OCI-LY3 (cell line): ENCODE measurements around the gene RPS6KA4.

Experiments used
- H2AFZ ChIP-seq: fragments of 200-600, 300-600 bp; shearing (Covaris generic); 2 replicates; pipeline ENCODE4 v1.6.0; 2014; ENCODE audit warnings: antibody characterized with exemption, low read depth, low read length
- H3K27ac ChIP-seq: fragments of 200-600, 300-600 bp; sonication (generic); 2 replicates; pipeline ENCODE4 v1.5.1; 2014; ENCODE audit warnings: mild to moderate bottlenecking, low read length, moderate library complexity, mixed read lengths
- H3K27me3 ChIP-seq: fragments of 200-600, 300-600 bp; sonication (generic); 2 replicates; pipeline ENCODE4 v1.6.1; 2014; ENCODE audit warnings: low read depth, low read length, mixed read lengths
- H3K36me3 ChIP-seq: fragments of 200-600, 300-600 bp; sonication (generic); replicated peaks from 2 replicates; pipeline ENCODE3; 2014; ENCODE audit warnings: low read depth, low read length, mixed read lengths
- H3K4me1 ChIP-seq: fragments of 300-600, 200-600 bp; sonication (generic); 2 replicates; pipeline ENCODE4 v1.6.1; 2014; ENCODE audit warnings: low read length, mixed read lengths
- H3K4me2 ChIP-seq: fragments of 200-600, 300-600 bp; sonication (generic); 2 replicates; pipeline ENCODE4 v1.6.1; 2014; ENCODE audit warnings: low read length, mixed read lengths
- H3K4me3 ChIP-seq: fragments of 300-600, 200-600 bp; sonication (generic); 2 replicates; pipeline ENCODE4 v1.5.1; 2014; ENCODE audit warnings: antibody characterized with exemption, mild to moderate bottlenecking, low read length, moderate library complexity
- H3K79me2 ChIP-seq: fragments of 300-600, 200-600 bp; shearing (Covaris generic); 2 replicates; pipeline ENCODE4 v1.6.1; 2014; ENCODE audit warnings: mild to moderate bottlenecking, low read length, mixed read lengths
- H3K9ac ChIP-seq: fragments of 300-600, 200-600 bp; shearing (Covaris generic); 2 replicates; pipeline ENCODE4 v1.6.0; 2014; ENCODE audit warnings: mild to moderate bottlenecking, low read length, moderate library complexity
- H3K9me3 ChIP-seq: fragments of 200-600, 300-600 bp; shearing (Covaris generic); 2 replicates; pipeline ENCODE4 v1.6.1; 2014; ENCODE audit warnings: low read length, mixed read lengths; ENCODE audit not compliant: insufficient read depth
- H4K20me1 ChIP-seq: fragments of 200-600, 300-600 bp; sonication (generic); 2 replicates; pipeline ENCODE4 v1.6.1; 2016; ENCODE audit warnings: low read length, mixed read lengths; ENCODE audit not compliant: insufficient read depth
- CTCF ChIP-seq: fragments of 200-600, 300-600 bp; sonication (generic); IDR thresholded peaks from 2 replicates; pipeline ENCODE4 v1.5.1; 2014; ENCODE audit warnings: antibody characterized with exemption, low read length, low read depth
- EZH2phosphoT487 ChIP-seq: fragments of 200-600 bp; shearing (Covaris generic); IDR thresholded peaks from 2 replicates; pipeline ENCODE4 v1.6.1; 2018; ENCODE audit warnings: antibody characterized with exemption, mixed run types, low read depth

RPS6KA4 gene

GRCh38 chr11:64358907-64359711 lies at the start of gene RPS6KA4:
Gene RPS6KA4, plus strand, starts transcription at chr11:64359162. Its CDS starts 74 bp downstream, at chr11:64359236.
- H2AFZ ChIP-seq: peak within 1 kb of the TSS; percentile 91; the same call in 1 of the 2 replicates
- H3K27me3 ChIP-seq: no peaks in the 10 kb centered on the region
- peak within 1 kb of the TSS; percentile 91 for H3K4me3 ChIP-seq
- peaks cover 7% of the 10 kb centered on the region for H3K79me2 ChIP-seq
- H3K27ac ChIP-seq: peak within 1 kb of the TSS; percentile 22; the same call in 1 of the 2 replicates
- H3K9me3 ChIP-seq: no peaks in the 10 kb centered on the region
- H3K4me2 ChIP-seq: peak within 1 kb of the TSS; percentile 98
- H3K9ac ChIP-seq: peak within 1 kb of the TSS; percentile 86
- H3K4me1 ChIP-seq: peaks cover 52% of the 10 kb centered on the region
- H4K20me1 ChIP-seq: no peaks in the 10 kb centered on the region
- TF ChIP-seq CTCF: no peak
- no peak for TF ChIP-seq EZH2phosphoT487
- H3K36me3 ChIP-seq: peaks cover 27% of the 10 kb centered on the region

- Histone ChIP-seq H3K9me3 (no peaks in the 10 kb centered on the region), H3K9ac (no peak overlapping the region), H4K20me1 (no peaks in the 10 kb centered on the region), H3K4me3 (no peak overlapping the region), H3K27ac (no peak overlapping the region), H3K4me2 (no peak overlapping the region), H3K79me2 (peaks cover 58% of the 10 kb centered on the region), H3K27me3 (no peaks in the 10 kb centered on the region), H3K4me1 (peaks cover 8% of the 10 kb centered on the region), H2AFZ (no peak overlapping the region), H3K36me3 (peaks cover 17% of the 10 kb centered on the region)
- TF ChIP-seq CTCF (no peak), EZH2phosphoT487 (no peak)
Measured at GRCh38 chr11:64312947-64313346, 46.0 kb upstream of the RPS6KA4 start.

- Histone ChIP-seq H3K79me2 (peaks cover 59% of the 10 kb centered on the region), H3K27ac (no peak overlapping the region)
Measured at GRCh38 chr11:64313491-64314145, 45.3 kb upstream of the RPS6KA4 start.

More at GRCh38 chr11:64313491-64314145, 45.3 kb upstream of the RPS6KA4 start:
- Histone ChIP-seq H3K4me3 (no peak overlapping the region), H3K4me1 (peaks cover 8% of the 10 kb centered on the region), H3K27me3 (no peaks in the 10 kb centered on the region), H4K20me1 (no peaks in the 10 kb centered on the region), H3K9me3 (no peaks in the 10 kb centered on the region), H3K36me3 (peaks cover 17% of the 10 kb centered on the region), H2AFZ (no peak overlapping the region), H3K4me2 (no peak overlapping the region), H3K9ac (no peak overlapping the region)
- TF ChIP-seq EZH2phosphoT487: no peak
- TF ChIP-seq CTCF: no peak
